RPMI7951 (cell line): Measurements from ENCODE around the gene NLRP3. TPM values are rescaled to one million over a fixed set of nuclear protein-coding genes. Genes with fewer than 3 reads are reported as not detected.
"Not testable (repeated sequence)": the region's sequence is repeated elsewhere in the genome, so short reads cannot be mapped to it uniquely, and the experiment has no call there.

Experiments
- DNase-seq: peaks from one replicate; pipeline ENCODE4 v3.0.0-alpha.2; 2012; ENCODE audit warnings: low read depth
- total RNA-seq: library from RNA; depleted of rRNA; stranded (reverse); fragments of >200 nt; shearing (Covaris generic); gene quantifications from 2 replicates; pipeline ENCODE4 v1.2.3, GENCODE V29; 2014

The NLRP3 gene
- total RNA-seq, 1 experiment from 2014 or later: 3.1 TPM

DNA sequence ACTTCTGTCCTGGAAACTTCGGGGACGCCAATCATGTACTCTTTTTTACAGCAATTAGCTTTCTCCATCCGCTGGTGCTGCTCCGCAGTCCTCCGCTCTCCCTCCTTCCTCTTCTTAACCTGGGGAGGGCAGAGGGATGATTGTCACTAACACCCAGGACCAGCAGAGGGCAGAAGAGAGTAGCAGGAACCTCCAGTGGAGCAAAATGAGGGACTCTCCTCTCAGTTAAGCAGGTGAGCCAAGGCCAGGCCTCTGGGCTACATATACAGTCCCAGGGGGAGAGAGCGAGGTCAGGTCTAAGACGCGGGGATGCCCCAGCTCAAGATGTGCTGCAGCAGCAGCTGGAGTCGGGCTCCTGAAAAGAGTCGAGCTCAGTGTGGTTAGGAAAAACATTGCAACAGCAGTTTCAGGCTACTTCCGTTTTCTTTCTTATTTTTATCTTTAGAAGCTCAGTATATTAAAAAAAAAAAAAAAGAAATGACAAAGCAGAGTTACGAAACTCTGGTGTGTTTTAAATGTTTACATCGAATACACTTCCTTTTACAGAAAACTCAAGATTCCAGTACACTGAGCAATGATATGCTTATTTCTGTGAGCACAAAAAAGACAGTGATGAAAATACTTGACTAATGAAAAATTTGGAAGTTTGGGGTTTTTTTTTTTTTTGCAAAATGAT lies 25.7 kb upstream of the NLRP3 start:
- DNase-seq: peak; percentile 61

DNA sequence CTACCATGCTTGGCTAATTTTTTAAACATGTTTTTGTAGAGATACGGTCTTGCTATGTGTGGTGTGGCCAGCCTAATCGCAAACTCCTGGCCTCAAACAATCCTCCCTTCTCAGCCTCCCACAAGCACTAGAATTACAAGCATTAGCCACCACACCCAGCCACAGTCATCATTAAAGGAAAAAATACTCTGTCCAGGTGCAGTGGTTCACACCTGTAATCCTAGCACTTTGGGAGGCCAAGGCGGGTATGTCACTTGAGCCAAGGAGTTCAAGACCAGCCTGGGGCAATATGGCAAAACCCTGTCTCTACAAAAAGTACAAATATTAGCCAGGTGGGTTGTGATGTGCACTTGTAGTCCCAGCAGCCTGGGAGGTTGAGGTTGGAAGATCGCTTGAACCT lies 25.0 kb upstream of the NLRP3 start:
- no peak for DNase-seq

DNA sequence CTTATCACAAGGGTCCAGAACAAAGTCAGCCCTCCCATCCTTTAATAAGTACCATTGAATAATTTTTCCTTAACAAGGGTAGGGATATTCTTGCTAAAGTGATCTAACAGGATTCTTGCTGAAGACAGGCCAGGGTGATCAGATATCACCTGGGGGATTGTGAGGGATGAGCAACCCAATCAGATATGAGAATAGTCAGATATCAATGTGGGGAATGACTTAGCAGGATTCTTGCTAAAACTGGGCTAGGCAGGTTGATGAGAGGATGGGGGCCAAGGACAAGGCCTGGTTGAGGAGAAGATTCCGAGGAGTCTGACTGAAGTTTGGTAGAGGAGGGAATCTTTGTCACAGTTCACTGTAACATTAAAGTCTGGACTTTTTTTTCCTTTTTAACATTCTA lies 23.9 kb upstream of the NLRP3 start:
- no peak for DNase-seq

DNA sequence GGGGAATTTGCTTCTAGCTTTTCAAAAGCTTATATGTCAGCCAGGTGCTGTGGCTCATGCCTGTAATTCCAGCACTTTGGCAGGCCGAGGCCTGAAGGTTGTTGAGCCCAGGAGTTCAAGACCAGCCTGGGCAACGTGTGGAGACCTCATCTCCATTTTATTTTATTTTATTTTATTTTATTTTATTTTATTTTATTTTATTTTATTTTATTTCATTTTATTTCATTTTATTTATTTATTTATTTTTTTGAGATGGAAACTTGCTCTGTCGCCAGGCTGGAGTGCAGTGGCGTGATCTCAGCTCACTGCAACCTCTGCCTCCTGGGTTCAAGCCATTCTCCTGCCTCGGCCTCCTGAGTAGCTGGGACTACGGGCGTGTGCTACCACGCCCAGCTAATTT lies 20.9 kb upstream of the NLRP3 start:
- not testable (repeated sequence) for DNase-seq

DNA sequence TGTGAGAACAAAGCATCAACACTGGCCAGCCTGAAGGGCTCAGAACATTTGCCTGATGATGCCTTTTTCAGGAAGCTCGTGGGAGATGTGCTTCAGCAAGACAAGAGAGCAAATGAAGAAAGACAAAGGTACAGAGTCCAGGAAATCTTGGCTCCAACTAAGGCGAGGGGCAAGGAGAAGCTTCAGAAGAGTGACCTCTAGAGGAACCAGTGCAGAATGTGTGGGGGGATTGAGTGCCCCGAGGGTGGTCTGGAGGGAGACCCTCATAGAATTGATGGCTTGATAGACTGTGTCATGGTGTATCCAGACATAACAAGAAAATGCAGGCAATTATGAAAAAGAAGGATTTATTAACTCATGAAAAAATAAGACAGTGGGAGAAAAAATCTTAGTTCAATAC lies 15.3 kb upstream of the NLRP3 start:
- DNase-seq: no peak

DNA sequence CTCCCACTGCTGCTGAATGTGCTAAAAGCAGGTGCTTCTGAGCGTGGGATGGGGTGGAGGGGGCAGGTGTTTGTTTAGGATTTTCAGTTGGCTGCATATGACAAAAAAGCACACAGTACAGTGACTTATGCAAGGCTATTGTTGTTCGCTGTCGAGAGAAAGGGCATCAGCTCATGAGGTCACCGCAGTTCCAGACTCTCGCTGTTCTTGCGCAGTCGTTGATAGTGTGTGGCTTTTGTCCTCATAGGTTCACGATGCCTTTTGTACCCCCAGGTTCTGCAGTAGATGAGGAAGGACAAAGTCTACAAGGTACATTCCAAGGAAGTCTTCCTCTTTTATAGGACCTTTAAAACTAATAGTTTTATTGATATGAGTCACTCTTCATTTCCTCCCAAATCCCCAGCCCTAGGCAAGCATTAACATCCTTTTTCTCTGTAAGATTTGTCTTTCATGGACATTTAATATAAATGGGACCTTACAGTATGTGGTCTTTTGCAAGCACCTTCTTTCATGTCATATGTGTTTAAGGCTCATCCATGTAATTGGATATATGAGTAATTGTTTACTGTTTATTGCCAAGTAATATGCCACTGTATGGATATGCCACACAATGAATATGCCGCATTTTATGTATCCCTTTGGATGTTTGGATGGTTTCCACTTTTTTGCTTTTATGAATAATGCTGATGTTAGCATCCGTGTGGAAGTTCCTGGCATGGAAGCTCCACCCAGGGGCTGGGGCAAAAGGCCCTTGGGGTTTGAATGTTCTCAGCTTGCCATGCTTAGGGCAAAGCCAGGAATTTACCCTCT lies 14.5 kb upstream of the NLRP3 start:
- no peak for DNase-seq

DNA sequence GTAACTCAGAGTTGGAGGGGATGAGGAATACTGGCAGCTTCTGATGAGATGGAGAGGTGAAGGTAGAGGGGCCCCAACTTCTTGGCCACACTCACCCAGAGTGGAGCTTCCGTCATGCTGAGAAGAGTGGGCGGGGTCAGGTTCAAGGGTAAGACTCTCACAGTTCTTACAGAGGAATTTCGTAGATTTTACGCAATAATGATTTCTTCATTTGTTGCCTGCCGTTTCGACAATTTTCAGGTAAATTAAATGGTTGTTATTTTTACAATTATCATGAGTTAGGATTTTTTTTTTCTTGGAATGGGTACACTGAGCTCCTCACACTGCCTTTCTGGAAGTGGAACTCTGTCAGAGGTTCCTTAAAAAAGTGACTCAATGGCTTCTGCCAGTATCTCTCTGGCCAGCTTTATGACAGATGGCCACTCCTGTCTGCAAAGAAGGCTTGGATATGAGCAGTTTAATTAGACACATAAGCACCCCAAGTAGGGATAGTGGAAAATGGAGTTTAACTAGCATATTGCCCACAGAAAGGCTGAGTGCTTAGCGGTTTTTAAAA lies 13.8 kb upstream of the NLRP3 start:
- DNase-seq: no peak

DNA sequence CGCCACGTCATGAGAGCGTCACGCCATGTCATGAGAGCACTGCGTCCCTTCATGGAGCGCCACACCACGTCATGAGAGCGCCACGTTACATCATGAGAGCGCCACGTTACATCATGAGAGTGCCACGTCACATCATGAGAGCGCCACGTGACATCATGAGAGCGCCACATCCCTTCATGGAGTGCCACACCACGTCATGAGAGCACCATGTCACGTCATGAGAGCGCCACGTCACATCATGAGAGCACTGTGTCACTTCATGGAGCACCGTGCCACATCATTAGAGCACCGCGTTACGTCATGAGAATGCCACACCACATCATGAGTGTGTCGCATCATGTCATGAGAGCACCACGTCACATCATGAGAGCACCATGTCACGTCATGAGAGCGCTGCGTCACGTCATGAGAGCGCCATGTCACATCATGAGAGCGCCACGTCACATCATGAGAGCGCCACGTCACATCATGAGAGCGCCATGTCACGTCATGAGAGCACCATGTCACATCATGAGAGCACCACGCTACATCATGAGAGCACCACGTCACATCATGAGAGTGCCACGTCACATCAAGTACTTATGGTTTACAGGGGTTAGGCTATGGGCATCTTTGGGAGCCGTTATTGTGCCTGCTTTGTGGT lies 9.8 kb upstream of the NLRP3 start:
- no peak for DNase-seq

DNA sequence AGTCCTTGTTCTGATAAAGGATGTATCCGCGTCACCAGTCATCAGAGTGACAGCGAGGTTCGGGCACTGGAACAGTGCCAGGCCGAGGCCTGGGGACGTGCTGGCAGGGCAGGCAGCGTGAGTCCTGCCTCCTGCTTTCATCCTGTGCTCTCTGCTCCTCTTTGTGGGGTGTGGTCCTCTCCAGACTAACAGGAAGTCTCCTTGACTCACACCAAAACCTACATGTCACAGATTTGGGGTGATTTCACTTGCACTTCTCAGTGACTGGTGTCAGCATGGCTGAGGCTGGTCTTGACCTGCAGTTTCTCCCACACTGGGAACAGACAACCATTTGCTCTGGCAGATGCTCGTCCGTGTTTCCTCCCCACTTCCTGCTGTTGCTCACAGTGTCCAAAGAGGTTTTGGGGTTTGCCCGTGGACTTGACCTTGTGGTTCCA lies 8.8 kb upstream of the NLRP3 start:
- DNase-seq: peak; percentile 21

DNA sequence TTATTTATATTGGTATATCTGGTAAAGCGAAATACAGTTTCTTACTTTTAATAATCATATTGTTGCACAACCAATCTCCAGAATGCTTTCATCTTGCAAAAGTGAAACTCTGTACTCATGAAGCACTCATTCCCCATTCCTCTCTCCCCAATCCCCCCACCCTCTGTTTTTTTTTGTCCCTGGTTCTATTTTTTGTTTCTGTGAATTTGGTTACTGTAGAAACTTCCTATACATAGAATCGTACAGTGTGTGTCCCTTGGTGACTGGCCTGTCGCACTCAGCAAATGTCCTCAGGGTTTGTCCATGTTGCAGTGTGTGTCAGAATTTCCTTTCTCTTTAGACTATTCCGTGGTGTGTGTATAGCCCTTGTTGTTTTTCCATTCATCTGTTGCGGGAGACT lies 7.9 kb upstream of the NLRP3 start:
- DNase-seq: no peak

DNA sequence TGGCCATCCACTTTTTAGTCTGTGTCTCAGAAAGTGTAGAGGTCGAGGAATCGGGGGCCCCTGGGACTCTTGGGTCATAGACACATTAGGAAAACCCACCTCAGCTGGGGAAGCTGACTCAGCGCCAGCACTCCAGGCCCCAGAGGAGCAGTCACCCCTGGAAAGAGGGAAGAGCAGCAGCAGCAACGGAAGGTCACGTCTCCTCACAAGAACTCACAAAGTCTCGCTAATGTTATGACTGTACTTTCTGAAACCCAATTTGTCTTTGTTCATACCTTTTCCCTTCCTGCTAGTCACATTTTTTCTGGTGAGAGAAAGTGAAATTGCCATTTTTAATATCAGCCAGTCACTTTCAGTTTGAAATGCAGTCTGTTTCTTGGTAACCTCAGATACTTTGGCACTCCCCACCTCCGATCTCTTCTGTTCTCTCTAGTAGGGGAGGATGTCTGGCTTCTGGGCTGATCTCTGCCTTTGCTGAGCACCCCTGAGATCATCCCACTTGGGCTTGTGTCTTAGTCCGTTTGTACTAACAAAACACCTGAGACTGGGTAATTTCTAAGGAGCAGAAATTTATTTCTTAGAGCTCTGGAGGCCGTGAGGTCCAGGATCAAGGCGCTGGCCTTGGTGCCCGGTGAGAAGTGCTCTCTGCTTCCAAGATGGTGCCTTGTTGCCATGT lies 6.0 kb upstream of the NLRP3 start:
- DNase-seq: no peak

DNA sequence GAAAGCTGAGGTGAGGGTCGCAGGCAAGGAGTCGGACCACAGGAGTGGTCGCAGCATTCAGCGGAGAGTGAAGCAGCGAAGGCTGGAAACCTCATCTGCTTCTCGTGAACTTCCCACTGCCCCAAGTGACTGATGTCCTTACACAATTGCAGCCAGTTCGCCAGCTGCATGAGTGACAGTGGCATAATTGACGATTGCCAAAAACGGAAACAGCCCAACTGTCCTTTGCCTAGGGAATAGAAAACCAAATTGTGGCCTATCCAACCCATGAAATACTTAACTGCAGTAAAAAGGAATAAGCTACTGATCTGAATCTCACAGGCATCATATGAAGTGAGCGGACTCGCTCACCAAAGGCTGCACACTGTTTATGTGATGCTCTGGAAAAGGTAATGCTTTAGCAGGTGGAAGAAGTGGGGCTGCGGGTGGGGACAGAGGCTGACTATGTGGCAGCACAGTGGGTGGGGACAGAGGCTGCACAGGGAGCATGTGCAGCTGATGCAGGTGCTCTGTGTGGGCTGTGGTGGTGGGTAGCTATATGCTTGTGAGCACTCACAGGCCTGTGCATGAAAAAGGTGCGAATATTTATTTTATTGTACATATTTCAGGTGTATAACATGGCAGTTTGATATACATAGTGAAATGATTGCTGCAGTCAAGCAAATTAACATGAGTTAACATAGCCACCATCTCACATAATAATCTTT lies 4.2 kb upstream of the NLRP3 start:
- DNase-seq: no peak

DNA sequence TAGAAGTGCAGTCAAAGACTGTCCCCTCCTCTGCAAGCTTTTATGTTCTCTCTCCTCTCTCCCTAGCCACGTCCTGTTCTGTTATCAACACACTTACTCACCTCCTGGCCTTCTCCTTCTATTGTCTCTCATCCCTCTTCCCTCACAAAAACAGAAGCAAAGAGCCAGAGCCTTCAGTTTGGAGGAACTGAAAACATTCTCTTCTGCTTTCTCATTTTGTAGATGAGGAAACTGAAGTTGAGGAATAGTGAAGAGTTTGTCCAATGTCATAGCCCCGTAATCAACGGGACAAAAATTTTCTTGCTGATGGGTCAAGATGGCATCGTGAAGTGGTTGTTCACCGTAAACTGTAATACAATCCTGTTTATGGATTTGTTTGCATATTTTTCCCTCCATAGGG lies 1.9 kb downstream of the NLRP3 start:
- no peak for DNase-seq

DNA sequence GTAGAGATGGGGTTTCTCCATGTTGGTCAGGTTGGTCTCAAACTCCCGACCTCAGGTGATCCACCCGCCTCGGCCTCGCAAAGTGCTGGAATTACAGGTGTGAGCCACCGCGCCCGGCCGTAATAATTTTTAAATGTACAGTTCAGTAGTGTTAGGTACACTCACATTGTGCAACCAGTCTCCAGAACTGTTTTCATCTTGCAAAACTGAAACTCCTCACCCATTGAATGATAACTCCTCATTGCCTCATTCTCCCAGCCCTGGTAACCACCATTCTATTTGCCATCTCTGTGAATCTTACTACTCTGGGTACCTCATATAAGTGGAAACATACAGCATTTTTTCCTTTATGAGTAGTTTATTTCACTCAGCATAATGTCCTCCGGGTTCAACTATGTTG lies 3.4 kb downstream of the NLRP3 start:
- no peak for DNase-seq

DNA sequence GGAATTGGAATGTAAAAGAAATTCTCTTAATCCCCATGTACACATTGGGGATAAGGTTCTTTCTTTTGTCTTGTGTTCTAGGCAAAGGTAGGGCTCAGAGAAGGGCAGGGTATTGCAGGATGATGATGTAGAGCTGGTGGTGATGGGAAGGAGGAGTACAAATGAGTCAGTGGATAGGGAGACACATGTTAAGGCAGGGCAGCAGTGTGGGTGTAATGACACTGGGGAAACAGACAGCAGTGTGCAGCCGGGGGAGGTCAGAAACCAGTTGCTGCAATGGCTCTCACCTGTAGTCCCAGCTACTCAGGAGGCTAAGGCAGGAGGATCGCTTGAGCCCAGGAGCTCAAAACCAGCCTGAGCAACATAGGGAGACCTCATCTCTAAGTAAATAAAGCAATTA lies 5.1 kb downstream of the NLRP3 start:
- no peak for DNase-seq

DNA sequence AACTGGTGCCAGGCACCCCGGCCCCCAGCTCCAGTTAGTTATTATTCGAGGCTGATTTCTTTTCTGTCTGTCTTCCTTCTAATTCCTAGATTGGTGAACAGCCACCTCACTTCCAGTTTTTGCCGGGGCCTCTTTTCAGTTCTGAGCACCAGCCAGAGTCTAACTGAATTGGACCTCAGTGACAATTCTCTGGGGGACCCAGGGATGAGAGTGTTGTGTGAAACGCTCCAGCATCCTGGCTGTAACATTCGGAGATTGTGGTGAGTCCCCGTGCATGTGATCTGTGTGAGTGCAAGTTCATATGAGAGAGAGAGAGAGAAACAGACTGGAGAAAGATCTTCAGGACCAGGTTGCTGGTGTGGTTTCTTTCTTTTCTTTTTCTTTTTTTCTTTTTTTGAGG lies 13.5 kb downstream of the NLRP3 start:
- no peak for DNase-seq

DNA sequence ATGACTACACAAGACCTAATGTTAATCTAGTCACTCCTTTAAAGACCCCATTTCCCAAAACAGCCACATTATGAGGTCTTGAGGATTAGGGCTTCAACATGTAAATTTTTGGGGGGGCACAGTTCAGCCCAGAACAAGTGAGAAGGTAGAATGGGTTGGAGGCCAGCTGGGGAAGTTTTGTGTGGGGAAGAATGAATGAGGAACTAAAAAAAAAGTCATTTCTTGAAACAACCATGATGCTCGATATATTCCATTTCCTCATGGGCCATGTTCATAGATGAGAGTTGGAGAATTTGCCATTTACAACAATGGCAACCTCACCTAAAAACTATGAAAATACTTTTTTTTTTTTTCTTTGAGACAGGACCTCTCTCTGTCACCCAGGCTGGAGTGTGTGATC lies 14.5 kb downstream of the NLRP3 start:
- DNase-seq: no peak

DNA sequence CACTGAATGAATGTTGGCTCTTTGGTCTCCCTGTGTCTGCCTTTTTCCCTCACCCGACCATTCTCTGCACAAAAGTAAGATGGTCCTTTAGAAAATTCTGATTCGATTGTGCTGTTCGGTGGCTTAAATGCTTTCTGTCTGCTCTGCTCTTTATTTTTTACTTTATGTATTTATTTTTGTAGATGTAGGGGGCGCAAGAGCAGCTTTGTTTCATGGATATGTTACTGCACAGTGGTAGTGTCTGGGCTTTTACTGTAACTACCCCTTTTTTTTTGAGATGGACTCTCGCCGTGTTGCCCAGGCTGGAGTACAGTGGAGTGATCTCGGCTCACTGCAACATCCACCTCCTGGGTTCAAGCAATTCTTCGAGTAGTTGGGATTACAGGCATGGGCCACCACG lies 15.7 kb downstream of the NLRP3 start:
- DNase-seq: no peak

DNA sequence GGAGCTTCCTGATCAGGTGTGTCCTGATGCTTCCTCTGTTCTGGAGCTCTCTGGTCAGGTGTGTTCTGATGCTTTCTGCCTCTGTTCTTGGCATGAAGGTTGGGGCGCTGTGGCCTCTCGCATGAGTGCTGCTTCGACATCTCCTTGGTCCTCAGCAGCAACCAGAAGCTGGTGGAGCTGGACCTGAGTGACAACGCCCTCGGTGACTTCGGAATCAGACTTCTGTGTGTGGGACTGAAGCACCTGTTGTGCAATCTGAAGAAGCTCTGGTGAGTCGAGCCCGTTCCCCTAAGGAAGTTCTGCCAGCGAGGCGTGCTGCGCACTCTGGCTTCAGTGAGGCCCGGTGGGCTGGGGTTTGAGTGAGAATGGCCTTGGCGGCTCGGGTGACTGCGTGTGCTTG lies 18.0 kb downstream of the NLRP3 start:
- DNase-seq: no peak

DNA sequence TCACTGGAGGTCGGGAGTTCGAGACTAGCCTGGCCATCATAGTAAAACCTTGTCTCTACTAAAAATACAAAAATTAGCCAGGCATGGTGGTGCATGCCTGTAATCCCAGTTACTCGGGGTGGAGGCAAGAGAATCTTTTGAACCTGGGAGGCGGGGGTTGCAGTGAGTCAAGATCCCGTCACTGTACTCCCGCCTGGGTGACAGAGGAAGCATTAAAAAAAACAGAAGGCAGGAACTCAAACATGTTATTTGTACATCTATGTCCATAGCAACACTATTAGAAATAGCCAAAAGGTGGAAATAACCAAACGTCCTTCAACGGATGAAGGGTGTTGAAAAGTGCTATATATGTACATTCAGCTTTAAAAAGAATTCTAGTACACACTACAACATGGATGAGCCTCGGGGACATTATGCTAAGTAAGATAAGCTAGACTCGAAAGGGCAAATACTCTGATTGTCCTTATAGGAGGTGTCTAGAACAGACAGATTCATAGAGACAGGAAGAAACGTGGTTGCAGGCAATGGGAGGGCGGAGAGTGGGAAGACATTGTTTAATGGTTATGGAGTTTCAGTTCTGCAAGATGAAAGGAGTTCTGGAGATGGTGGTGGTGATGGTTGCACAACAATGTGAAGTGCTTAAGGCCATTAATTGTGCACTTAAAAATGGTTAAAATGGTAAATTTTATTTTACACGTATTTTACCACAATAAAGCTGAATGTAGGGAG lies 19.2 kb downstream of the NLRP3 start:
- no peak for DNase-seq

DNA sequence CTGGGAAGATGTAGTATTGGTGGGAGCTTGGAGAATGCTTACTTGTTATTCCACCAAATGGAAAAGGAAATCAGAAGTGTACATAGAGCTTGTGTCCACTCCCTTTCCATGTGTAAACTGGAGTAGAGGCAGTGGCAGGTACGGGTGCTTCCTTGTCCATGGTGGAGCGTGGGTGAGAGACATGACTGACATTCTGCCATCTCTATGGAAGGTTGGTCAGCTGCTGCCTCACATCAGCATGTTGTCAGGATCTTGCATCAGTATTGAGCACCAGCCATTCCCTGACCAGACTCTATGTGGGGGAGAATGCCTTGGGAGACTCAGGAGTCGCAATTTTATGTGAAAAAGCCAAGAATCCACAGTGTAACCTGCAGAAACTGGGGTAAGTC lies 19.8 kb downstream of the NLRP3 start:
- DNase-seq: no peak
